ENCODE data around the gene PTGES3.
"Not testable (repeated sequence)": the region's sequence is repeated elsewhere in the genome, so short reads cannot be mapped to it uniquely, and the experiment has no call there.

PTGES3 gene

GRCh38 chr12:56709759-56710376 is 21.8 kb upstream of the PTGES3 start:
- no peak for DNase-seq (ENCODE audit: low spot score)

DNA sequence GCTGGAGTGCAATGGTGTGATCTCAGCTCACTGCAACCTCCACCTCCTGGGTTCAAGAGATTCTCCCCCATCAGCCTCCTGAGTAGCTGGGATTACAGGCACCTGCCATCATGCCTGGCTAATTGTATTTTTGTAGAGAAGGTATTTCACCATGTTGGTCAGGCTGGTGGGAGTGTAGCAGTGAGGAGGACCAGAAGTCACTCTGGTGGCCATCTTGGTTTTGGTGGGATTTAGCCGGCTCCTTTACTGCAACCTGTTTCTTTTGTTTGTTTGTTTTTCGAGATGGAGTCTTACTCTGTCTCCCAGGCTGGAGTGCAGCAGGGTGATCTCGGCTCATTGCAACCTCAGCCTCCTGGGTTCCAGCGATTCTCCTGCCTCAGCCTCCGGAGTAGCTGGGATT is 16.4 kb upstream of the PTGES3 start:
- DNase-seq (ENCODE audit: low spot score), result not testable (repeated sequence)

DNA sequence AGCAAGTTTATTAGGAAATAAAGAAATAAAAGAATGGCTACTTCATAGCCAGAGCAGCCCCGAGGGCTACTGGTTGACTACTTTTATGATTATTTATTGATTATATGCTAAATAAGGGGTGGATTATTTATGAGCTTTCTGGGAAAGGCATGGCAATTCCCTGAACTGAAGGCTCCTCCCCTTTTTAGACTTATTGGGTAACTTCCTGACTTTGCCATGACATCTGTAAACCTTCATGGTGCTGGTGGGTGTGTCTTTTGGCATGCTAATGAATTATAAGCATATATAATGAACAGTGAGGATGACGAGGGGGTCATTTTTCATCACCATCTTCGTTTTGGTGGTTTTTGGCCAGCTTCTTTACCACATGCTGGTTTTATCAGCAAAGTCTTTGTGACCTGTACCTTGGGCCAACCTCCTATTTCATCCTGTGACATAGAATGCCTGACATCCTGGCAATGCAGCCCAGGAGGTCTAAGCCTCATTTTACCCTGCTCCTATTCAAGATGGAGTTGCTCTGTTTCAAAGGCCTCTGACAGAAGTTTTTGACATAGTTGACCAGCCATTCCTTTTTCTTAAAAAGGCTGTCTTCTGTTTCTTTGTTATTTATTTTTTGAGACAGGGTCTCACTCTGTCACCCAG is 11.1 kb upstream of the PTGES3 start:
- no peak for DNase-seq (ENCODE audit: low spot score)

GRCh38 chr12:56695327-56696101 is 7.4 kb upstream of the PTGES3 start:
- no peak for DNase-seq (ENCODE audit: low spot score)

- no peak for DNase-seq (ENCODE audit: low spot score)
Measured at GRCh38 chr12:56694161-56694560, 6.1 kb upstream of the PTGES3 start.

GRCh38 chr12:56688846-56689109 is 694 bp upstream of the PTGES3 start:
- no peak for DNase-seq (ENCODE audit: low spot score)

DNA sequence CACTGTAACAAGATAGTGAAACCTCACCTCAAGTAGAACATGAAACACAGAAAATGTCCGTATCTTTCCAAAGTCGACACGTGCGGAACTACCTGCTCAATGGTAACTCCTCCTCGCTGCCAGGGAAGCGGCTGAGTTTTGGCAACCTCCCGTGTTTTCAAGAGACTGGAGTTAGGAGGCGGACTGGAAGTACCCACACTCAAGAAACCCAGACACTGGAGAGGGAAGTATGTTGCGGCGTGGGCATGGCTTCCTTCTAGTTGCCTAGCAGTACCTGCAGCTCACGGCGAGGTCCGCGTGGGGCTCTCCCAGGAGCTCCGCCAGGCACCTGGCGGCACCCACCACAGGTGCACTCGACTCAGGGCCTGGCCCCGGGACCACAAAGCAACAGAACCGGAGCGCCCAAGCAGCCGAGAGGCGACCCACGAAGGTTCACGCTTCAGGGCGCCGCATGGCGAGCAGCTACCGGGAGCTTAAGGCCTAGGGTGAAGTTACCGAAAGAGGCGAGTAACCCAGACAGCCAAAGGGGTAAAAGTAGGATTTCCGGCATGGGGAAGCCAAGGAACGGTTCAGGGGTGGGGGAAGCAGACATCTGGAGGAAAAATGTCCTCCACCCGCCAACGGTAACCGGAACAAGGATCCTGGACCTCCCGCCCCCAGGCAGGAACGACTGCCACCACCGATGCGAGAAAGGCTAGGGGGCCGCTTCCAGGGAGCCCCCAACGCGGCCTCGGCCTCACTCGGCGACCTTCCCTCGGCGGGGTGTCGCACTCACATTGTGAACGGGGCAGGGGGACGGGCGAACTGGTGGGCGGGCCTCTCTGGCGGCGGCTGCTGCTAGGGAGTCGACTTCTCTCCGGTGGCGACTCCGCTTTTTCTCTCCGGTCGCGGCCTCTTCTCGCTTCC is 608 bp downstream of the PTGES3 start:
- DNase-seq (ENCODE audit: low spot score), result peak; percentile 62

DNA sequence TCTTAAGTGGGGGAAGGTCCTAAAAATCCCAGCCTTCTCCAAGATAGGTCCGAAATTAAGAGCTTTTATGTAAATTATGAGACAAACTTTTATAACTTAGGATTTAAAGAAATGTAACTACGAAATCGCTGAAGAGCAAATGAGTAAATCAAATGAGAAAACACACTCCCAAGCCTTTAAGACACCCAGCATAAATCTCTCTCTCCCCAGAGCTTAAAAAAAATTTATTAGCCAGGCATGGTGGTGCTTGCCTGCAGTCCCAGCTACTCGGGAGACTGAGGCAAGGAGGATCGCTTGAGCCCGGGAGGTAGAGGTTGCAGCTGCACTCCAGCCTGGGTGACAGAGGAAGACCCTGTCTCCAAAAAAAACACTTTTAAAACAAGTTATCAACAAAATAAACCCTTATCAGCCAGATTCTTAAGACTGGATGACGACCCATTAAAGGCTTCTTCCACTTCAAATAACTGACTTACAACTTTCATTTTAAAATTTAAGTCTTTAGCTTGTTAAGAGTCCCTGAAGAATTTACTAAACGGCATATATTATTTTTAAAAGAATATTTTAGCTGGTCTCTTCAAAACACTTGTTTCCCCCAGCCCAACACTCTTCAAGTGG is 3.2 kb downstream of the PTGES3 start:
- no peak for DNase-seq (ENCODE audit: low spot score)

DNA sequence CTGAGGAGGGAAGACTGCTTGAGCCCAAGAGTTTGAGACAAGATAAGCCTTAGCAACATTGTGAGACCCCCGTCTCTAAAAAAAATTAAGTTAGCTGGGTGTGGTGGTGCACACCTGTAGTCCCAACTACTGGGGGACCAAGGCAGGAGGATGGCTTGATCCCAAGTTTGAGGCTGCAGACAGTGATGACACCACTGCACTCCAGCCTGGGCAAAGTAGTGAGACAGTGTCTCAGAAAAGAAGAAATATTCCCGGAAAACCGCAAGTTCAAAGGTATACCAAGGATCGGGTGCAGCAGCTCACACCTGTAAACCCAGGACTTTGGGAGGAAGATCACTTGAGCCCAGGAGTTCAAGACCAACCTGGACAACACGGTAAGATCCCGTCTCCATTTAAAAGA is 5.8 kb downstream of the PTGES3 start:
- no peak for DNase-seq (ENCODE audit: low spot score)

DNA sequence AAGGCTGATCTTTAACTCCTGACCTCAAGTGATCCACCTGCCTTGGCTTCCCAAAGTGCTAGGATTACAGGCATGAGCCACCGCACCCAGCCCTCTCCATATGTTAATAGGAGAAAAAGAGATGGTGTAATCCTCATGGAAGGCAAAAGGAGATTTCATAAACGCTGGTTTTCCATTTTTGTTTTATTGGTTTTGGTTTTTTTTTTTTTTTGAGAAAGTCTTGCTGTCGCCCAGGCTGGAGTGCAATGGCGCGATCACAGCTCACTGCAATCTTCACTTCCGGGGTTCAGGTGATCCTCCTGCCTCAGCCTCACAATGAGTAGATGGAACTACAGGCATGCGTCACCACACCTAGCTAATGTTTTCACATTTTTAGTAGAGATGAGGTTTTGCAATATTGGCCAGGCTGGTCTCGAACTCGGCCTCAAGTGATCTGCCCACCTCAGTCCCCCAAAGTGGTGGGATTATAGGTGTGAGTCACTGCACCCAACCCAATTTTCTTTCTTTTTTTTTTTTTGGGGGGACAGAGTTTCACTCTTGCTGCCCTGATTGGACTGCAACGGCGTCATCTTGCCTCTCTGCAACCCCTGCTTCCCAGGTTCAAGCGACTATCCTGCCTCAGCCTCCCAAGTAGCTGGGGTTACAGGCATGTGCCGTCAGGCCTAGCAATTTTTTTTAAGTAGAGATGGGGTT is 8.1 kb downstream of the PTGES3 start:
- DNase-seq (ENCODE audit: low spot score), result no peak

DNA sequence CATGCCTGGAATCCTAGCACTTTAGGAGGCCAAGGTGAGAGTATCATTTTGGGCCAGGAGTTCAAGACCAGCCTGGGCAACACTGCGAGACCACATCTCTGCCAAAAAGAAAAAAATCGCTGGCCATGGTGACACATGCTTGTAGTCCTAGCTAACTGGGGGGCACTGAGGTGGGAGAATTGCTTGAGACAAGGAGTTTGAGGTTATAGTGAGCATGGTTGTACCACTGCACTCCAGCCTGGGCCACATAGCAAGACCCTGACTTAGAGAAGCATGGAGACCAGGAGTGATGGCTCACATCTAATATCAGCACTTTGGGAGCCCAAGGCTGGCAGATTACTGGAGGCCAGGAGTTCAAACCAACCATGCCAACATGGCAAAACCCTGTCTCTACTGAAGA is 9.2 kb downstream of the PTGES3 start:
- DNase-seq (ENCODE audit: low spot score), result no peak

DNA sequence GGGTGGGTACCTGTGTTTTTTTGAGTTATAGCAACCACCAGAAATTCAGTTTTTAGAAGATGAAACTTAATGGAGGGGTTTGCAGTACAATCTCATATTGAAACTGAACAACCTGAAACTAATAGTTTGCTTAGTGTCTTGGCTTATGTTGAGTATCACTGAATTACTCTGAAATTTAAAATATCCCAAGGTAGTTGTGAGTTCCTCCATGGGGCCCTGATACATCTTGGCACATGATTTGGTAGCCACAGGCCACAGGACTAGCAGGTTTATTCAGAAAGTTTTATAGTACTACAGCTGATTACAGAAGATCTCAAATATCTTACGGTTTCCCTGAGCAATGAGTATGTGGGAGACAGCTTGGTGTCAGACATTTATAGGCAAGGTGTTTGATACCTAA is 10.4 kb downstream of the PTGES3 start:
- no peak for DNase-seq (ENCODE audit: low spot score)

- no peak for DNase-seq (ENCODE audit: low spot score)
Measured at GRCh38 chr12:56676851-56677580, 11.1 kb downstream of the PTGES3 start.

DNA sequence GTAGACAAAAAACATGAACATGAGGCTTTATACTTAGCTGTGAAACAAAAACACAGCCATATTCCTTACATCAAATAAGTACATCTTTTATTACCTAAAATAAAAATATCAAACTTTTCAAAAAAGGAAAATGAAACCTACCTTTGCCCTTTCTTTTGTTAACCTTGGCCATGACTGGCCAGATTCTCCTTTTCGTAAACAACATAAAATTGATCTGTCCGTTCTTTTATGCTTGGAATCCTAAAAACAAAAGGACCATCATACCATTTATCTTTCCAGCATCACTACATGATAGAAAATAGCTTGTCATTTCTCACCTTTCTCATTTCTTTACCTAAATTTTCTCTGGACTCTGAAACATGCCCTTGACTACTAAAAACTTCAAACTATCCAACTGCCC is 16.5 kb downstream of the PTGES3 start:
- DNase-seq (ENCODE audit: low spot score), result no peak

DNA sequence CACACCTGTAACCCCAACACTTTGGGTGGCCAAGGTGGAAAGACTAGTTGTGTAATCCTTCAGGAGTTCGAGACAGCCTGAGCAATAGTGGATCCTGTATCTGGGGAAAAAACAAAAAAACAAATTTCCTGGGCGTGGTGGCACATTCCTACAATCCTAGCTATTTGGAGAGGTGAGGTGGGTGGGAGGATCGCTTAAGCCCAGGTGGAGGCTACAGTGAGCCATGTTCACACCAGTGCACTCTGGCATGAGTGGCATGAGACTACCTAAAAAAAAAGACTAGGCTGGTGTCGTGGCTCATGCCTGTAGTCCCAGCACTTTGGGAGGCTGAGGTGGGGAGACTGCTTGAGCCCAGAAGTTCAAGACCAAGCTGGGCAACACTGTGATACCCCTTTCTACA is 17.2 kb downstream of the PTGES3 start:
- no peak for DNase-seq (ENCODE audit: low spot score)

- DNase-seq (ENCODE audit: low spot score), result no peak
Measured at GRCh38 chr12:56668197-56668457, 20.0 kb downstream of the PTGES3 start.

DNA sequence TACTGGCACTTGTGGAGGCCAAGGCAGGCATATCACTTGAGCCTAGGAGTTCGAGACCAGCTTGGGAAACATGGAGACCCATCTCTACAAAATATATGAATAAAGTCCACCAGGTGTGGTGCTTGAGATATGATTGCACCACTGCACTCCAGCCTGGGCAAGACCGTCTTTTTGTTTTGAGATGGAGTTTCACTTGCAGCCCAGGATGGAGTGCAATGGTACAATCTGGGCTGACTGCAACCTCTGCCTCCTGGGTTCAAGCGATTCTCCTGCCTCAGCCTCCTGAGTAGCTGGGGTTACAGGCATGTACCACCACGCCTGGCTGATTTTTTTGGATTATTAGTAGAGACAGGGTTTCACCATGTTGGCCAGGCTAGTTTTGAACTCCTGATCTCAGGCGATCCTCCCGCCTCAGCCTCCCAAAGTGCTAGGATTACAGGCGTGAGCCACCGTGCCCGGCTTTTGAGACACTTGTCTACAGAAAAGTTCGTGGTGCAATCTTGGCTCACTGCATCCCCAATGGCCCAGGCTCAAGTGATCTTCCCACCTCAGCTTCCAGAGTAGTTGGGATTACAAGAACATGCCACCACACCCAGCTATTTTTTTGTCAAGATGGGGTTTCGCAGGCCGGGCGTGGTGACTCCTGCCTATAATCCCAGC is 26.0 kb downstream of the PTGES3 start:
- no peak for DNase-seq (ENCODE audit: low spot score)

DNA sequence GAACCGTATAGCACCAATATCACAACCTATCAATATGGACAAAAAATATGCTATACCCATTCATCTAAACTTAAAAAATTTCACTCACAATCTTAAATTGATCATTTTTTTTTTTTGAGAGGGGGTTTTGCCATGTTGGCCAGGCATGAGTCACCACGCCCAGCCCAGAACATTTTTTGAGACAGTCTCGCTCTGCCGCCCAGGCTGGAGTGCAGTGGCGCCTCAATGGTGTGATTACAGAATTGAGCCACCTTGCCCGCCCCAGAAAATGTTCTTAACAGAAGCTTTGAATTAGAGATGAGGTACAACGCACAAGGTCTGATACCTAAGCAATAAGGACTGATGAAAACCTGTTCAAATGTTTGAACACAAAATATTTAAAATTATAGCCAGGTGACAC is 26.5 kb downstream of the PTGES3 start:
- DNase-seq (ENCODE audit: low spot score), result no peak

GRCh38 chr12:56658921-56659320 is 29.2 kb downstream of the PTGES3 start:
- no peak for DNase-seq (ENCODE audit: low spot score)
